ENCODE measurements around the gene GUK1. TPM values are rescaled to one million over a fixed set of nuclear protein-coding genes. Genes with fewer than 3 reads are reported as not detected.

Gene GUK1
- total RNA-seq, 2 experiments from 2014 or later: 206 TPM

DNA sequence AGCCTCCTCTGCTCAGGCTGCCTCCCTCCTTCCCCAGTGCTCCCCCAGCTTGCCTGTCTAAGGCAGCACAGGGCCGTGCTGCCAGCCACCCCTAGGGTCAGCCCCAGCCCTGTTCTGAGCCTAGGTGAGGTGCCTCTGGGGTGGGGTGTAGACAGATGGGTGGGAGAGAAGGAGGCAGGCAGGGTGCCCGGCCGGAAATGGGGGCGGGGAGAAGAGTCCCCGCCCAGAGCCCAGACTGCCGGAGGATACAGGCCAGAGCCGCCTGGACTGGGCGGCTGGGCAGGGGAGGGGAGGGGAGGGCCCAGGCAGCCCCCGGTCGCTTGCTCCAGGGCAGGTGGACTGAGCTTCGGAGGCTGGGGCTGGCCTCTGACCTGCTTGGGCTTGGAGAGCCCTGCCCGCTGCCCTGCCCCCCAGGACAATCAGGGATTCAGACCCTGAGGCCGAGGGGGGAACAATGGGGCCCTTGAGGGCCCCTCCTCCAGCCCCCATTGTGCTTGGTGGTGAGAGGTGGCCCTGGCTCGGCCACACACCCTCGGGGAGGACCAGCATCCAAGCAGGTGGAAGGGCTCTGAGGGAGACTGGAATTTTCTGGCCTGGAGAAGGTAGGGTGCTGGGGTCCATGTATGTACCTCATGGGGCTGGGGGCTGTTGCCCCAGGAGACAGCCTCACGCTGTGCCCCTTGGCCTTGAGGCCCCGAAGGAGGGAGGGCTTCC lies 9.5 kb downstream of the GUK1 start, which contains the start of gene GJC2:
TSS of gene GJC2 (plus strand) at position 525 of the 714 bp plus-strand sequence. CDS start 7,829 bp downstream, outside the sequence.
- H3K27me3 Mint-ChIP-seq (ENCODE audit: low read depth): no peaks in the 10 kb centered on the region
- no peak within 1 kb of the TSS for H3K27ac Mint-ChIP-seq
- no peak for DNase-seq
- no peaks in the 10 kb centered on the region for H3K9me3 Mint-ChIP-seq
- peaks cover 1% of the 10 kb centered on the region for H3K4me1 Mint-ChIP-seq (ENCODE audit: low read depth)
- no peaks in the 10 kb centered on the region for H3K36me3 Mint-ChIP-seq (ENCODE audit: low read depth)
- intact Hi-C loops (cut with micrococcal nuclease): no loop called here
- no peak within 1 kb of the TSS for H3K4me3 Mint-ChIP-seq
- CTCF ChIA-PET: no interaction called here

DNA sequence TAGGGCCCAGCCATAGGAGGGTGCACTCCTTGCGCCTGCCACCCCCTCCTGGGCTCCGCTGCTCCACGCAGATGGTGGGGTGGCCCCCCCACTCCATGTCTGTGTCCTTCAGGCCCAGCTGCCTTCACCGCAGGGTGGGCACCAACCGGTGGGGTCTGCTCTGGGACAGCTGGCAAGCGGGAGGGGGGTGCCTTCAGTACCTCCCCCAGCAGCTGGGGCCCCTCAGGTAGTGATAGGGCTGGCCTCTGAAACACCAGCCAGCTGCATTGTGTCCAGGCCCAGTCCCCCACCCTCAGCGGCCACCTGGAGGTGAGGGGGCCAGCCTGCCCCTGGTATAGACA lies 10.0 kb downstream of the GUK1 start:
- Mint-ChIP-seq H3K9me3 (no peaks in the 10 kb centered on the region), H3K27ac (no peak overlapping the region), H3K4me3 (no peak overlapping the region), H3K27me3 (ENCODE audit: low read depth) (no peaks in the 10 kb centered on the region), H3K4me1 (ENCODE audit: low read depth) (peaks cover 6% of the 10 kb centered on the region), H3K36me3 (ENCODE audit: low read depth) (no peaks in the 10 kb centered on the region)
- intact Hi-C loops (cut with micrococcal nuclease): no loop called here
- CTCF ChIA-PET: no interaction called here
- no peak for DNase-seq

DNA sequence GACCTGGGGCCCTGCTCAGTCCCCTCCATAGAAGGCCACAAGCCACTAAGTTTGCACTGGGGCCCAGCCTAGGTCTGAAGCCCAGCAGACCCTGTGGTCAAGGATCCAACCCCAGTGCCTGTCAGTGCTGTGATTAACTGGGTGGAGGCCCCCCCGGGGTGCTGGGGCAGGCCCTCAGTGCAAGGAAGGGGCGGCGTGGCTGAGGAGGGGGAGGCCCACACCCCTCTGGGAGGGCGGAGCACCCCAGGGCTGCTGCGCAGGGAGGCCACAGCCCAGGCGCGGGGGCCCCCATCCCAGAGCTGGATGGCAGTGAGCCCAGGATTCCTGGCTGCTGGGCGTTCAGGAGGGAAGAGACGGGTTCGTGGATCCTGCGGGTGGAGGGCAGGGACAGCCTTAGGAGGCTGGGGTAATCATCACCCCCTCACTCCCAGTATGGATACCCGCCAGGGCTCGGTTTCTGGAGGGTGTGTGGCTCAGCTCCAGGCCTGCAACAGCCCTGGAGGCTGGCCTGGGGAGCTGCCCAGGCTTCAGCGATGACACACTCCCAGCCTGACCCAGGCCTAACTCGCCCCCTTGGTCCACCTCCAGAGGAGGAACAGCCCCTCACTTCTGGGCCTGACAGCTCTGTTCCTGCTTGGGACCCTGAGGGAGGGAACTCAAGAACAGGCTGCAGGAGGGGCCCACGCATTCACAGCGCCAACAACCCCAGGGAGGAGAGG lies 10.5 kb downstream of the GUK1 start:
- H3K4me3 Mint-ChIP-seq: no peak overlapping the region
- H3K27ac Mint-ChIP-seq: no peak overlapping the region
- CTCF ChIA-PET: no interaction called here
- peaks cover 10% of the 10 kb centered on the region for H3K4me1 Mint-ChIP-seq (ENCODE audit: low read depth)
- H3K9me3 Mint-ChIP-seq: no peaks in the 10 kb centered on the region
- H3K36me3 Mint-ChIP-seq (ENCODE audit: low read depth): no peaks in the 10 kb centered on the region
- intact Hi-C loops (cut with micrococcal nuclease): no loop called here
- no peaks in the 10 kb centered on the region for H3K27me3 Mint-ChIP-seq (ENCODE audit: low read depth)
- DNase-seq: no peak

DNA sequence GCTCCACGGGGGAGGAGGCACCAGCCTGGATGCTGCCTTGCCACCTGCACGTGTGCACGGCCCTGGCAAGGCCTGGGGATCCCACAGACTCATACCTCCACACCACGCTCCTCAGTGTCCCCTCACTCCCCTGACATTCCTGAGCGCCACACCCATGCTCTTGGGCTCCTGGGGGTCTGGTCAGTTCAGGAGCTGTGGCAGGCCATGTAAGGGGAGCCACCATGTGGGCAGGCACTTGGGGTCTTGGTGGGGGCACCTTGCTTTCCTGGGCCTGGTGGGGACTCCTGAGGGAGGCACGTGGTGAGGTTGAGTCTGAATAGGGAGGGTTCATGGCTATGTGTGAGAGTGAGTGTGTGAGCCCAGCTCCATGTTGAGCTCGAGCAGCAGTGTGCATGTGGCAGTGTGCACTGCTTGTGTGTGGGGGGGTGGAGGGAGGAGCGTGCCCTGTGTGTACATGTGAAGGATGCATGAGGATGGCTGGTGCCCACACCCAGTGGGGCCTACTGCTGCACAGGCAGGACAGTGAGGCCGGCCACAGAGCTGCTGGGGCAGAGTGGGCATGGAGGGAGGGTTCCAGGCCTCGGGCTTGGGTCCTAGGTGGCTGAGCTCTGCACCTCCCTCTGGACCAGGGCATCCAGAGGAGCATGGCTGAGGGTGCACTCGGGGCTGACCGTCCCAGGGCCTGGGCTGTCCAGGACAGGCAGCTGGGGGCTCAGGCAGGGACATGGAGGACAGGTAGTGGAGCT lies 11.3 kb downstream of the GUK1 start:
- Mint-ChIP-seq H3K27ac (no peak overlapping the region), H3K4me3 (no peak overlapping the region), H3K27me3 (ENCODE audit: low read depth) (no peaks in the 10 kb centered on the region), H3K9me3 (no peaks in the 10 kb centered on the region), H3K4me1 (ENCODE audit: low read depth) (peaks cover 10% of the 10 kb centered on the region), H3K36me3 (ENCODE audit: low read depth) (no peaks in the 10 kb centered on the region)
- intact Hi-C loops (cut with micrococcal nuclease): no loop called here
- CTCF ChIA-PET: no interaction called here
- no peak for DNase-seq

DNA sequence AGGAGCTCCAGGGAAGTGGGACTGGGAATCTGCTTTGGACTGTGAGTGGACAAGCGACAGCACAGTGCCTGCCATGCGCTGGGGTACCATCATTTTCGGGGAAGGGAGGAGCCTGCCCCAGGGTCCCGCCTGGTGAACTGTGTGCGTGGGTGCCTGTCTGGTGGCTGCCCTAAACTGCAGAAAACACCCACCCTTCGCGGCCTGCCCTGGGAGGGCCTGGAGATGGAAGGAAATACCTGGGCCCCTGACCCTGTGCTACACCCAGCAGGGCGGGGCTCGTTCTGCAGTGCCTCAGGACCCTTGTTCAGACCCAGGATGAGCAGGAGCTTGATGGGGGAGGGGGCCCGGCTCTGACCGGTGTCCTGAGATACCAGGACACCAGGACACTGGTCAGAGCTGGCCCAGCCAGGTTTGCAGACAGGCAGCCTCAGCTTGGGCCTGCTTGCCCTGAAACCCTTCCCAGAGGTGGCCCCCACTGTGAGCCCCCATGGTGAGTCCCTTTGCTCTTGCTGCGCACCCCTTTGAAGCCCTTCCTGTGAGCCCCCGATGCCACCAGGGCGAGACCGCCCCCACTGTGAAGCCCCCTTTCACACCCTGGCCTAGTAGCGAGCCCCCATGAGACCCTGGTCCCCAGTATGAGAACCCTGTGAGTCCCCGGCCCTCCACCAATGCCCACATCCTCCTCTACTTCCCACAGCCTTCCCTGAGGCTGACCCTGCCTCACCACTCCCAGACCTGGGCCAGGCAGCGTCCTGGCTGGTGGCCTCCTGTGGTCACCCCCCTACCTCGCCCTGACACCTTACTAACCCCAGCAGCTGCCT lies 12.2 kb downstream of the GUK1 start:
- Mint-ChIP-seq H3K4me1 (ENCODE audit: low read depth) (peaks cover 15% of the 10 kb centered on the region), H3K36me3 (ENCODE audit: low read depth) (no peaks in the 10 kb centered on the region), H3K27ac (no peak overlapping the region), H3K27me3 (ENCODE audit: low read depth) (no peaks in the 10 kb centered on the region), H3K9me3 (no peaks in the 10 kb centered on the region), H3K4me3 (no peak overlapping the region)
- DNase-seq: no peak
- CTCF ChIA-PET: no interaction called here
- intact Hi-C loops (cut with micrococcal nuclease): no loop called here

DNA sequence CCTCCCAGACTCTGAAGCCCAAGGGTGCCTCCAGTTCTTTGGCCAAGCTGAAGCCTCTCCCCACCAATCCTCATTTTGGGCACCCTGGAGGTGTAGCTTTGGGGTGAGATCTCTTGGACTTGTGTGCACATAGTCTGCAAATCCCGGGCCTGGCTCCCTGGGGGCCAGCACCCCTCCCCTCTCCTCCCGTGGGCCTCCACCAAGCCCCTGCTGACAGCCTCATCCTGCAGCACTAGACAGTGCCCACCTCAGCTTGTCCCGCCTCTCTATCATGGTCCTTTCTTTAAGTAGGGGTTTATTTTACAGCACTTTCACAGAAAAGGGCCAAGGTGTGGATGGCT lies 12.8 kb downstream of the GUK1 start:
- Mint-ChIP-seq H3K9me3 (no peaks in the 10 kb centered on the region), H3K4me1 (ENCODE audit: low read depth) (peaks cover 15% of the 10 kb centered on the region), H3K4me3 (no peak overlapping the region), H3K27me3 (ENCODE audit: low read depth) (no peaks in the 10 kb centered on the region), H3K36me3 (ENCODE audit: low read depth) (no peaks in the 10 kb centered on the region), H3K27ac (no peak overlapping the region)
- no peak for DNase-seq
- CTCF ChIA-PET: interaction anchor here (0.9 kb wide), 1 partner anchor 12 kb away, joined by 4 read pairs; no protein-coding TSS in a partner anchor
- intact Hi-C loops (cut with micrococcal nuclease): no loop called here

DNA sequence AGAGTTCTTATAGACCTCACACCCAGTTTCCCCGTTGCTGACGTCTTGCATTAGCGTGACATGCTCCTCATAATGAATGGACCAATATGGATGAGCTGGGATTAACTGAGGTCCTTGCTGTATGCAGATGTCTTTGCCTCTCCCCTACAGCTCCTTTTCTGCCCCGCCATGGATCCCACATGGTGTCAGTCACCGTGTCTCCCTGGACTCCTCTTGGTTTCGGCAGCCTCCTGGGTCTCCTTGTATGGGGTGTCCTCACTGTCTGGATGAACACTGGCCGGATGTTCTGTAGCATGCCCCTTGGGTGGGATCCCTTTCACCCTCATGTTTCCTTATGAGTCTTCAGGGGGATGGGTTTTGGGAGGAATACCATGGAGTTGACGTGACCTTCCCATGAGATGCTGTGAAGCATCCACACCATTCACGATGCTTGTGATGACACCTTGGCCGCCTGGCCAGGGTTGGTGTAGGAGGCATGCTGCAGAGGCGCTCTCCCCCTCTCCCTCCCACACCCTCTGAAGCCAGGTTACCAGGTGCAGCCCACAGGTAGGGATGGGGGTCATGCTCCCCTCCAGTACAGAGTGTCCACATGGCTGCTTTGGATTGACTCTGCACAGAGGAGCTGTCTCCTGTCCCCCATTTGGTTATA lies 14.1 kb downstream of the GUK1 start:
- intact Hi-C loops (cut with micrococcal nuclease): no loop called here
- no peak overlapping the region for H3K27ac Mint-ChIP-seq

DNA sequence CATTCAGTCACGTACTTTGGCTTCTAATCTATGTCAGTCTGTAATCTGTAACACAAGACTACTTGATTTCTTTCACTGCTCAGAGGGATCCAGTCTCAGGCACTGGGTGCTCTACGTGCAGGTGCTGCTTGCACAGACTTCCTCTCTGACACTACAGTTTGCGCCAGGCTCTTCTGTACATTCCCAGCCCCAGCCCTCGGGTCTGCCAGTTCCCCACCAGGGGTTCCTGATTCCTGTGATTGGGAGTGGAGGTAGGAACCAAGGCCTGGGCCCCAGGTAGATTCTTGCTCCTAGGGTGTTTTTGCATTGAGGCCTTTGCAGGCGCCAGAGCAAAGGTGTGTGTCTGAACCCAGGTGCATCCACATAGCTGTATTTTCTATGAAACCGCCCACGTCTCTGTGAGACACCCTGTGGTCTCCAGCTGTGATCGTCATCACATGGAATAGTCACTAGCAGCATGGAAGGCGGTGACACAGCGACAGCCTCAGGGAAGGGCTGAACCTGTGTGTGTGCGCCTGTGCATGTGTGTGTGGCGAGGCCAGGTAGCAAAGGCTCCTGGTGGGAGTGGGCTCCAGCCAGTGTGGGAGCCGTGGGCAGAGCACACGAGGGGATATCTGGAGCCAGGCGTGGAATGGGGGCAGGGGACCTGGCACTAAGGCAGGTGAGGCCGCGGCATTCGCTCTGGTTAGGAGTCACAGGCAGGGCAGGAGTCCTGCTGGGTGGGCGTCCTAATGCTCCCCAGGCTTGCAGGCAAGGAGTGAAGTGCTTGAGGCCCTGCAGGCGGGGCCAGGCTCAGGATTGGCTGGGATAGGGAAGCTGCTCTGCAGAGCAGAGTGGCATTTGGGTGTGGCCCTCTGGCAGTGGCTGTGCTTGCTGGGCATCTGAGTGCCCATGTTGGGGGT lies 14.8 kb downstream of the GUK1 start:
- DNase-seq: peak; percentile 59
- intact Hi-C loops (cut with micrococcal nuclease): no loop called here
- H3K4me3 Mint-ChIP-seq: no peak overlapping the region

More for the DNA sequence above, 14.1 kb downstream of the GUK1 start:
- Mint-ChIP-seq H3K4me1 (ENCODE audit: low read depth) (peaks cover 15% of the 10 kb centered on the region), H3K9me3 (no peaks in the 10 kb centered on the region), H3K27me3 (ENCODE audit: low read depth) (no peaks in the 10 kb centered on the region), H3K36me3 (ENCODE audit: low read depth) (no peaks in the 10 kb centered on the region), H3K4me3 (no peak overlapping the region)
- CTCF ChIA-PET: interaction anchor here (0.9 to 1.0 kb wide), 3 partner anchors 10 to 23 kb away, joined by 3 read pairs; partner anchors contain the start of gene IBA57
- no peak for DNase-seq

DNA sequence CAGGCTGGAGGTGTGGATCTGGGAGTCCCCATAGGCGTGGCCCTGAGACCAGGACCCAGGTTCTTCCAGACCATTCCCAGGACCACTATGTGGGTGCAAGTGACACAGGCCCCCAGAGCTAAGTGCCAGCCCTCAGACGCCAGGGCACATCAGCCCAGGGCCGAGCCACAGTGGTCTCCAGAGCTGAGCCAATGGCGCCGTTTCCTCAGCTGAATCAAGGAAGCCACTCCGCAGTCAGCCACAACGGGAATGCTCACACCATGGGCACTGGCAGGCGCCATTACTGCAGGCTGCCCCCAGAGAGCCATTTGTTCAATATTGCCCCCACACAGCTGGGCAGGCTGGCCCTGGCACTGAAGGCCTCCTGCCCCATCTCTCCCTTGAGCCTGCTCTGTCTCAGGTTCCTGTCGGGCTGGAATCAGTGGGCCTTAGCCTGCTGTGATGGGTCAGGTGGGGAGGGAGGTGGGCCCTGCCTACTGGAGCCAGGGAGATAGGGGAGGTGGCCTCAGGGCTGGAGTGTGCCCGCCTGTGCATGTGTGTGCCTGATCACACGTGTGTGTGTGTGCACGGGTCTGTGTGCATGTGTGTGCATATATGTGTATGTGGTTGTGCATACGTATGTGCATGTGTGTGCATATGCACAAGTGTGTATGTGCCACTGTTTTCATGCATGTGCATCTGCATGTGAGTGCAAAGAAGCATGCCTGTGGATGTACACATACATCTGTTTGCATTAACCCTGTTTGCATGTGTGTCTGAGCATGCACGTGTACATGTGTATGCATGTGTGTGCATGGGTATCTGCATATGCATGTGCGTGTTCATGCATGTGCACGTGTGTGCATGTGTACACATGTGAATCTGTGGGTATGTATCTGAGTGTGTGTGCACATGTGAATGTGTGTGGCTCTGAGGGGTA lies 15.8 kb downstream of the GUK1 start:
- no peak for DNase-seq
- no peaks in the 10 kb centered on the region for H3K36me3 Mint-ChIP-seq (ENCODE audit: low read depth)
- no peak overlapping the region for H3K4me3 Mint-ChIP-seq
- no peaks in the 10 kb centered on the region for H3K27me3 Mint-ChIP-seq (ENCODE audit: low read depth)
- no peak overlapping the region for H3K27ac Mint-ChIP-seq
- peaks cover 15% of the 10 kb centered on the region for H3K4me1 Mint-ChIP-seq (ENCODE audit: low read depth)
- H3K9me3 Mint-ChIP-seq: no peaks in the 10 kb centered on the region
- CTCF ChIA-PET: interaction anchor here (0.6 kb wide), 1 partner anchor 357 kb away, joined by 3 read pairs; no protein-coding TSS in a partner anchor
- intact Hi-C loops (cut with micrococcal nuclease): no loop called here

More for the DNA sequence above, 14.8 kb downstream of the GUK1 start:
- Mint-ChIP-seq H3K4me1 (ENCODE audit: low read depth) (peaks cover 15% of the 10 kb centered on the region), H3K27ac (no peak overlapping the region), H3K36me3 (ENCODE audit: low read depth) (no peaks in the 10 kb centered on the region), H3K9me3 (no peaks in the 10 kb centered on the region), H3K27me3 (ENCODE audit: low read depth) (no peaks in the 10 kb centered on the region)
- CTCF ChIA-PET: interaction anchor here (0.9 kb wide), 2 partner anchors 10 to 24 kb away, joined by 3 read pairs; no protein-coding TSS in a partner anchor

DNA sequence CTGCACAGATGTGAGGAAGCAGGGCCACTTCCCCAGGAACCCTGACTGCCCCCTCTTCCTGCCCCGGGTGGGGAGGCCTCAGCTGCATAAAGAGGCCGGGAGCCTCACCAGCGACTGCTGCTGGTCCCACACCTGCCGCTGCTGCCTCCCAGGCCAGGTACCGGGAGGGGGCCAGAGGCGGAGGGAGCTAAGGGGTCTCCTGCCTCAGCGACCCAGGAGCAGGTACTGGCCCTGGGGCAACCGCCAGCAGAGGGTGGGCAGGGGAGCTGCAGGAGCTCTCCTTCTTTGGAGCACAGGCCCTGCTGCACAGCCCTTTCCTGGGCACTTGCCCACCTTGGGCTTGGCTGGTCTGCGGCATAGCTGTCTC lies 16.4 kb downstream of the GUK1 start:
- no peak for DNase-seq
- Mint-ChIP-seq H3K36me3 (ENCODE audit: low read depth) (no peaks in the 10 kb centered on the region), H3K4me1 (ENCODE audit: low read depth) (peaks cover 15% of the 10 kb centered on the region), H3K27ac (no peak overlapping the region), H3K9me3 (no peaks in the 10 kb centered on the region), H3K27me3 (ENCODE audit: low read depth) (no peaks in the 10 kb centered on the region), H3K4me3 (no peak overlapping the region)
- intact Hi-C loops (cut with micrococcal nuclease): no loop called here
- CTCF ChIA-PET: no interaction called here

Measured in activated naive CD4-positive, alpha-beta T cell treated with anti-CD3 and anti-CD28 coated beads for 36 hours (primary cell).